ENCODE measurements around the gene DNAH5. TPM values are rescaled to one million over a fixed set of nuclear protein-coding genes. Genes with fewer than 3 reads are reported as not detected.

DNAH5 gene
- 1 to 10 TPM in 1 of 4 donors, under 1 TPM in 3; 0.28 to 3.3 (median 0.44) TPM for total RNA-seq

DNA sequence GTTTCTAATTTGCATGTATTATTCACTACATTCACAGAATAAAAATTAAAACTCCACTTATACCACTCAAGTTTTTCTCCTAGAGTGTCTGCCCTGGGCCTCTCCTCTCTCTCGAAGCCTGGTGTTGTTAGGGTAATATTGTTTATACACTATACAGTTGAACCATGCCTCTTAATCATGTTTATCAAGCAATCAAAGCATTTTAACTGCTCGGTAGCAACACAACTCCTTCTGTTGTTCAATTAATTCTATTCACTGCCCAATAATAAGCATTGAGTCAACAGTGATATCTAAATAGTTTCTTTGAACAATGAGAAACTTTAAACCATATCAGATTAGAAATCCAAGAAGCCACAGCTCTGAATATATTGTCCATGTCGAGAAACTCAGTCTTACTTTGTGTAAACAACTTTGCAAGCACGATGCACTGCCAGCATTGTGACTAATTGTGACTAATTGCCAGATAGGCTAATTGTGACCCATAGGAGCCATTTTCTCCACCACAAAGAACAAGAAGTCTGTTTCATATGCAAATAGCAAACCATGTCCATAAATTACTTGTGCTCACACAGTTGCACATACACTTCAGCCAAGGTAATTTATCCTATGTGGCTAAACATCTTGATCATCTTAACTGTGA, at the start of gene DNAH5:
DNAH5 (minus strand) TSS at position 129 of the 640 bp plus-strand sequence. CDS start 250 bp downstream, outside the sequence.
- H3K4me1 ChIP-seq, result no peaks in the 10 kb centered on the region
- no peaks in the 10 kb centered on the region for H3K27me3 ChIP-seq
- no peak within 1 kb of the TSS for H3K4me3 ChIP-seq
- no peak for TF ChIP-seq POLR2A (IDR thresholded peaks at IDR 0.05)
- no peak for DNase-seq
- no peaks in the 10 kb centered on the region for H3K36me3 ChIP-seq
- H3K9me3 ChIP-seq, result no peaks in the 10 kb centered on the region
- H3K27ac ChIP-seq, result no peak within 1 kb of the TSS

DNA sequence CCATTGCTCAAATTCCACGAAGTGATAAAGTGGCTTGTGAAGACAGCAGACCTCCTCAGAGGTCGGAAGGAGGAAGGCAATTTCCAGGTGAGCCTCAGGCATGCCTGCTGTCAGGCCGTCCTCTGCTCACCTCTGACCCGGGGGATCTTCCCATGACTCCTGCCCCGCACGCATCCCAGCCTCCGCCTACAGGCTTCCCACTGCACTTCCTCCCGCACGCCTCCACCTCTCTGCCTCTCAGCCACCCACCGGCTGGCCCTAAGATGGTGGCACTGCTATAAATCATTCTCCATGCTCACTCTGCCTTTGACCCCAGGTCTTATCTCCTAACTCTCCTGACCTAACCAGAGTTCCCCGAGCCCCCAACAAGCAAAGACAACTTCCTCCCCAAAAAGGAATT, 49.4 kb upstream of the DNAH5 start:
- no peak overlapping the region for H3K4me3 ChIP-seq
- no peak for TF ChIP-seq POLR2A (IDR thresholded peaks at IDR 0.05)
- TF ChIP-seq, protein P1, sequence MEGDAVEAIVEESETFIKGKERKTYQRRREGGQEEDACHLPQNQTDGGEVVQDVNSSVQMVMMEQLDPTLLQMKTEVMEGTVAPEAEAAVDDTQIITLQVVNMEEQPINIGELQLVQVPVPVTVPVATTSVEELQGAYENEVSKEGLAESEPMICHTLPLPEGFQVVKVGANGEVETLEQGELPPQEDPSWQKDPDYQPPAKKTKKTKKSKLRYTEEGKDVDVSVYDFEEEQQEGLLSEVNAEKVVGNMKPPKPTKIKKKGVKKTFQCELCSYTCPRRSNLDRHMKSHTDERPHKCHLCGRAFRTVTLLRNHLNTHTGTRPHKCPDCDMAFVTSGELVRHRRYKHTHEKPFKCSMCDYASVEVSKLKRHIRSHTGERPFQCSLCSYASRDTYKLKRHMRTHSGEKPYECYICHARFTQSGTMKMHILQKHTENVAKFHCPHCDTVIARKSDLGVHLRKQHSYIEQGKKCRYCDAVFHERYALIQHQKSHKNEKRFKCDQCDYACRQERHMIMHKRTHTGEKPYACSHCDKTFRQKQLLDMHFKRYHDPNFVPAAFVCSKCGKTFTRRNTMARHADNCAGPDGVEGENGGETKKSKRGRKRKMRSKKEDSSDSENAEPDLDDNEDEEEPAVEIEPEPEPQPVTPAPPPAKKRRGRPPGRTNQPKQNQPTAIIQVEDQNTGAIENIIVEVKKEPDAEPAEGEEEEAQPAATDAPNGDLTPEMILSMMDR (IDR thresholded peaks at IDR 0.05), result no peak
- H3K27ac ChIP-seq, result no peak overlapping the region
- no peak for DNase-seq
- H3K27me3 ChIP-seq, result no peaks in the 10 kb centered on the region
- H3K9me3 ChIP-seq, result peaks cover 0 to 5% (median 1%) of the 10 kb centered on the region in 4 donors
- H3K36me3 ChIP-seq, result no peaks in the 10 kb centered on the region
- no peaks in the 10 kb centered on the region for H3K4me1 ChIP-seq

GRCh38 chr5:13992795-13993194, 48.3 kb upstream of the DNAH5 start:
- peaks cover 0 to 3% (median under 1%) of the 10 kb centered on the region in 4 donors for H3K9me3 ChIP-seq
- H3K4me1 ChIP-seq, result no peaks in the 10 kb centered on the region
- TF ChIP-seq, protein P1 (IDR thresholded peaks at IDR 0.05), result no peak
- no peak for TF ChIP-seq POLR2A (IDR thresholded peaks at IDR 0.05)
- no peaks in the 10 kb centered on the region for H3K27me3 ChIP-seq
- no peak overlapping the region for H3K4me3 ChIP-seq
- DNase-seq, result no peak
- H3K36me3 ChIP-seq, result no peaks in the 10 kb centered on the region
- no peak overlapping the region for H3K27ac ChIP-seq

DNA sequence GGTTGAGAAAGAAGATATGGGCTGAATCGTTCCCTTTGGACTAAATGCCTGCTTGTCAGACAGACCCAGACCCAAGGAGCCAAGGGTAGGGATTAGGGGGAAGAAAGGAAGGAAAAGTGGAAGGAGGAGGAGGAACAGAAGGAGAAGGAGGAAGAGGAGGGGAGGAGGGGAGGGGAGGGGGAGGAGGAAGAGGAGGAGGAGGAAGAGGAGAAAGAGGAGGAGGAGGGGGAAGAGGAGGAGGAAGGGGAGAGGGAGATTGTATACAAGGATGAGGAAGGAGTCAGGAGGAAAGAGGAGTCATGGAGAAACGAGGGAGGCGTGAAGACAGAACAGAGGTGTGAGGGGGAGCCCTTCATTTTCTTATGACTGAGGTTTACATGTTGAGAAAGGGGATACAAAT, 46.9 kb upstream of the DNAH5 start:
- no peak for DNase-seq
- TF ChIP-seq, protein P1 (IDR thresholded peaks at IDR 0.05), result no peak
- no peak for TF ChIP-seq POLR2A (IDR thresholded peaks at IDR 0.05)
- H3K27ac ChIP-seq, result no peak overlapping the region
- no peaks in the 10 kb centered on the region for H3K9me3 ChIP-seq
- no peak overlapping the region for H3K4me3 ChIP-seq
- H3K36me3 ChIP-seq, result no peaks in the 10 kb centered on the region
- H3K27me3 ChIP-seq, result no peaks in the 10 kb centered on the region
- H3K4me1 ChIP-seq, result no peaks in the 10 kb centered on the region

GRCh38 chr5:13990896-13991295, 46.4 kb upstream of the DNAH5 start:
- Histone ChIP-seq H3K36me3 (no peaks in the 10 kb centered on the region), H3K27ac (no peak overlapping the region), H3K27me3 (no peaks in the 10 kb centered on the region), H3K4me1 (no peaks in the 10 kb centered on the region), H3K4me3 (no peak overlapping the region), H3K9me3 (no peaks in the 10 kb centered on the region)
- TF ChIP-seq POLR2A (IDR thresholded peaks at IDR 0.05), result no peak
- TF ChIP-seq, protein P1 (IDR thresholded peaks at IDR 0.05), result no peak
- DNase-seq, result no peak

DNA sequence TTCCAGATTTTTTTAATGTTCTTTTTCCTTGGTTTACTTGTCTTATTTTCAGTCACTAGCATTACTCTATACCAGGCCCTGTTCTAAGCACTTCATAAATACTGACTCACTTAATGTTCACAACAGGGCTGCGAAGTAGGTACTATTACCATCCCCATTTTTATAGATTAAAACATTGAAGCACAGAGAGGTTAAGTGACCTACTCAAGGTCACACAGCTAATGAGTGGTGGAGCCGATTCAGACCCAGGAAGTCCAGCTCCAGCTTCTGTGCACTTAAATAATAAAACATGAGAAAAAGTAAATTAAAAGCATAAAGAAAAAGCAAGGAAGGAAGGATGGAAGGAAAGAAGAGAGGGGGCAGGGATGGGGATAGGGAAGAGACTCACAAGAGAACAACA, 45.3 kb upstream of the DNAH5 start:
- no peaks in the 10 kb centered on the region for H3K9me3 ChIP-seq
- H3K36me3 ChIP-seq, result no peaks in the 10 kb centered on the region
- no peaks in the 10 kb centered on the region for H3K27me3 ChIP-seq
- no peak for DNase-seq
- TF ChIP-seq, protein P1 (IDR thresholded peaks at IDR 0.05), result no peak
- TF ChIP-seq POLR2A (IDR thresholded peaks at IDR 0.05), result no peak
- H3K4me1 ChIP-seq, result no peaks in the 10 kb centered on the region
- no peak overlapping the region for H3K4me3 ChIP-seq
- no peak overlapping the region for H3K27ac ChIP-seq
